ENCODE data around the gene SLU7.

SLU7 gene

DNA sequence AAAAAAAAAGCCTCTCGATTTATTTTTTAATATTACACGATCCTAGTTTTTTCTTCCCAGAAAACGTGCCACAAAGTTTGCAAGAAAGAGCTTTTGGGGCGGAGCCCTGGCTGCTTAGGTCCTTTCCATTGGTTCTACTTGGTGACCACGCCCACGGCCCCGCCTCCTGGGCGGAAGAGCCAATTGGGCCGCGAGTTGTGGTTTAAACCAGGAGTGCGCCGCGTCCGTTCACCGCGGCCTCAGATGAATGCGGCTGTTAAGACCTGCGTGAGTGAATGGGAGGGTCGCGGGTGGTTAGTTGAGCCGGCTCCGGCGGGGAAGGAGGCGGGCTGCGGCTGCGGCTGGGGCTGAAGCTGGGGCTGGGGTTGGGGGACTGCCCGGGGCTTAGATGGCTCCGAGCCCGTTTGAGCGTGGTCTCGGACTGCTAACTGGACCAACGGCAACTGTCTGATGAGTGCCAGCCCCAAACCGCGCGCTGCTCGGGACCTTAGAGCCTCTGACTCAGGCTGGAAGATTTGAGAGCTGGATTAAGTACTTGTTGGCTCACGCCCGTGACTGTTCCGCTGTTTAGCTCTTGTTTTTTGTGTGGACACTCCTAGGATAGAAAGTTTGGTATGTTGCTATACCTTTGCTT is 2.9 kb upstream of the SLU7 start, which contains the start of gene PTTG1:
TSS of gene PTTG1 (plus strand) at position 231 of the 634 bp plus-strand sequence. CDS start 458 bp downstream, outside the sequence.
- in situ Hi-C loops (cut with MboI; ENCODE audit: low sequenced_read_pairs): no loop called here

DNA sequence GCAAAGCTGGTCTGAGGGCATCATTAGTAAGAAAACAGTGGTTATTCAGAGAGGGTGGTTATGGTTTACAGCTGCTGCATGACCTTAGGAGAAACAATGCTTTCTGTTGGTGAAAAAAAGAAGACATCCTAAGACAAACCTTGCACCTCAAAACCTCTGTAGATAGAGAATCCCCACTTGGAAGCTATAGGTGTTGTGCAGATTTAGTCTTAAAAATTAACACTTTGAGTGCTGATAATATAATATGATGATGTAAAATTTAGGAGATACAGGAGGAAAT is 1.4 kb upstream of the SLU7 start:
- in situ Hi-C loops (cut with MboI; ENCODE audit: low sequenced_read_pairs): no loop called here

DNA sequence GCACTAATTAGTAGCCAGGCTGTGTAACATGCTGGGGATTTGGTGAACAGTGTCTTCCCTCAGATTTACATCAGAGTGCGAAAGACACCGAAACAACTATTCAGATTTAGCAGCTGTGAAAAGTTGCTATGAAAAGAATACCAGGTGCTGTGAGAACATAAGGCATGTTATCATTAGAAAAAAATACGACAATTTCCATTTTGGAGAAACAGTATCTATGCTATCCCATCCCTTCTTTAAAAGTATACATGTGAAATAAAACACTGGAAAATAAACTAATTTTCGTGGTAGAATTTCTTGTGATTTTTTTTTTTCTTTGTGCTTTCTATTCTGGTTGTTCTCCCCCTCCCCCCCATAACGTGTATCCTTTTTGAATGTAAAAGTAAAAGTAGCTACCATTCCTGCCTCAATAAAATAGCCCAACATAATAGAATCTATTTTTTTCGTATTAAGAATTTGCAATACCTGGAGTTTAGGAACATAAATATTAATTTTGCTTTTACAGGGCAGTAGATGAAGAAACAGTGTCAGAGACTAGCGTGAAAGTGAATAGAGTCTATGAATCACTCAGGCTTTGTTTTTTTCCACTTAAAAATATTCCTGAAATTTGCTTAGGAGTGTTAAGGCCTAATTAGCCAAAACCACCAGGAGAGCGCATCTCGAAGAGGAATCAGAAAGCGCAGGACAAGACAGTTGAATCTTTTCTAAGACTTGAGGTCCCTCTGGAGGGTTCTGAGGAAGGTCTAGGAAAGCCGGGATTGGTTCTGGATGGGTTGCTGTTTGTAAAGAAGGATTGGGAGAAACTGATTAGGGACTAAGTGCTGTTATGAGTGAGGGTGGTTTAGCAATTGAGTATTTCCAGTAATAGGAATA is 813 bp upstream of the SLU7 start:
- in situ Hi-C loops (cut with MboI; ENCODE audit: low sequenced_read_pairs): no loop called here

DNA sequence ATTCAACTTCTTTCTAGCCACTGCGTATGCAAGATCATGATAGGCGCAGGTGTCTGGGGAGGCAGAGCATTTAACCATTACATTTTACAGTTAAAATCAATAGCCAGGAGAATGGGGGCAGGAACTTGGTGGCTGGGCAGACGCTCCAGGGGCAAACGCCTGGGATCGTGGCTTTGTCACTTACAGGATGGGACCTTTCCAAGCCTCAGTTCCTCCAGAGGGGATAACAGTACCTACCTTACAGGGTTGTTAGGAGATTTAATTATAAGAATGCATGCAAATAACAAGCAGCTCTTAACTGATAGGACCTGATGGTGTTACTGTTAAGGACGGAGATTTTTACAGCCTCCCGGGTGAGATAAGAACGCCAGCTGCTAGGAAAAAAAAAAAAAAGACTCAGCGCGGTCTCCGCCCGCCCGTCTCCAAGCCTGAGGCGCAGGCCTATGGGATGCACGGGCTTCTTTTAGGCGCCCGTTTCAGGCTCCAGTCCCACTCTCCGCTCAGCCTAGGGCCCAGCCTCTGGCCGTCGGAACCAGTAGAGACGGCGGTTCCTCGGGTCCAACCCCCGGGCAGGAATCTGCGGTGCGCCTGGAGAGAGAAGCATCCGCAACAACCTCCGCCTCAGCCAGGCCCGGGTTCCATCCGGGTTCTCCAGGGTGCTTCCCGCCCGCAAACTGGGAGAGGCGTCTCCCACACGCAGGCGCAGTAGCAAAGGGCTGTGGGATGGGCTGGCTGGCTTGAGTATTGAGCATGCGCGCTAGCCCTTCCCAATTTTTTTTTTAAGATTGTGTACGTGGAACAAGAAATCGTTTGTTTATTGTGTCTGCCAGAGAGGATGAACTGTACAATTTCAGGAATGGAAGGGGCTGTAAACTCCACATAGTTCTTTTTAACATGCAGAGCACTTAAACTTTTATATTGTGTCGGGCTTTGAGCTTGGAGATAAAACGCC is 19.2 kb downstream of the SLU7 start, which contains the start of gene FAM200C:
TSS of gene FAM200C (minus strand) at position 653 of the 952 bp plus-strand sequence. CDS start 4,564 bp downstream, outside the sequence.
- in situ Hi-C loops (cut with MboI; ENCODE audit: low sequenced_read_pairs): no loop called here

- in situ Hi-C loops (cut with MboI; ENCODE audit: low sequenced_read_pairs): no loop called here
These were observed 20.1 kb downstream of the SLU7 start for GRCh38 chr5:160398806-160399205.

GRCh38 chr5:160397492-160397891 is 21.4 kb downstream of the SLU7 start:
- in situ Hi-C loops (cut with MboI; ENCODE audit: low sequenced_read_pairs): no loop called here

DNA sequence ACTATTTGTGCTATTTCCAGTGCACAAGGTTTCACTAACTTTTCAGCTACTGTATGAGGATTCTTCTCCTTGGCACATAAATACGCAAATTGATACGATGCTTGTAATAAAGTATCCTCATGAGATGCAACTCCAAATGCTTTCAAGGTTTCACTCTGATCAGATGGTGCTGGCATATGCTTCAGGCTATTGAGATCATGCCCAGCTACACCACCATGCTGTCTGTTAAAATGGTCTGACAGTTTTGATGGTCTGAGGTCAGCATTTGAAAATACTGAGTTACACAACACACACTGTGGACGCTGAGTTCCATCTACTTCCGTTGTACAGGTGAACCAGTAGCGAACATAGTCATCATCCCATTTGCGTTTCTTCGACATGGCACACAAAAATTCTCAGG is 23.8 kb downstream of the SLU7 start:
- in situ Hi-C loops (cut with MboI; ENCODE audit: low sequenced_read_pairs): no loop called here

DNA sequence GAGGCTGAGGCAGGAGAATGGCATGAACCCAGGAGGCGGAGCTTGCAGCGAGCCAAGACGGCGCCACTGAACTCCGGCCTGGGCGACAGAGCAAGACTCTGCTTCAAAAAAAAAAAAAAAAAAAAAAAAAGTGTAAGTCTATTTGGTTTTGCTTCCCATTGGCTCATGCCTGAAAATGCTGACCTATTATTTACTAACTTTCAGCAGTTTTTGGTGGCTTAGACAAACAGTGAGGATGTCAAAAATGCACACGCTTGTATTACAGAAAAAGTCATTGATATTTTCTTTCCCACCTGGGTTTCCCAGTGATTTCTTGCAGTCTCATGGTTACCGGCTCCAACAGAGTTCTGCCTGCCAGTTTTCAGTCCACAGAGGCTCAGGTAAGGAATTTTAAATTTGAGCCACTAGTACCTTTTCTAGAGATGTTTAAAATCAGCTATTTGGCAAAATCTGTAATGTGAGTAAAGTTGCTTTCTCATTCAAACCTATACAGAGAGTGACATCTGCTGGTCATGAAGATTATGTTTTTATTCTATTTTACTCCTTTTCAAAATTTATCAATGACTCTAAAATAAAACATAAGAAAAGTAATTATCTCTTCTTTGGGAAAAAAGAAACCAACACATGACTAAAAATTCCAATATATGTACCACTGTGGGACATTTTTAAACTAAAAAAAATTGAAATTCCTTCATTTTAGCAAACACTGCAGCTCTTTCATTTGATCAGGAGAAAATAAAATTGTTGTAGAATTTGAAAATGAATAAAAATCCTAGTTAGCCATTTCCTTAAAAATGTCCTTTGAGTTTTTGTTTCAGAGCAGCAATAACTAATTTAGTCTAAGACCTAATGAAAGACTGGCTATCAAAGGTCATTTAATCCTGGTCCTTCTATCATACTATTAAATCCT is 27.8 kb downstream of the SLU7 start:
- in situ Hi-C loops (cut with MboI; ENCODE audit: low sequenced_read_pairs): no loop called here

- in situ Hi-C loops (cut with MboI; ENCODE audit: low sequenced_read_pairs): no loop called here
These were observed 31.4 kb downstream of the SLU7 start for GRCh38 chr5:160387445-160387844.

- in situ Hi-C loops (cut with MboI; ENCODE audit: low sequenced_read_pairs): no loop called here
These were observed 33.4 kb downstream of the SLU7 start for GRCh38 chr5:160385496-160385895.

- in situ Hi-C loops (cut with MboI; ENCODE audit: low sequenced_read_pairs): no loop called here
These were observed 34.2 kb downstream of the SLU7 start for GRCh38 chr5:160384681-160385080.

GRCh38 chr5:160382346-160382745 is 36.5 kb downstream of the SLU7 start:
- in situ Hi-C loops (cut with MboI; ENCODE audit: low sequenced_read_pairs): no loop called here

GRCh38 chr5:160380041-160380440 is 38.8 kb downstream of the SLU7 start:
- in situ Hi-C loops (cut with MboI; ENCODE audit: low sequenced_read_pairs): no loop called here

DNA sequence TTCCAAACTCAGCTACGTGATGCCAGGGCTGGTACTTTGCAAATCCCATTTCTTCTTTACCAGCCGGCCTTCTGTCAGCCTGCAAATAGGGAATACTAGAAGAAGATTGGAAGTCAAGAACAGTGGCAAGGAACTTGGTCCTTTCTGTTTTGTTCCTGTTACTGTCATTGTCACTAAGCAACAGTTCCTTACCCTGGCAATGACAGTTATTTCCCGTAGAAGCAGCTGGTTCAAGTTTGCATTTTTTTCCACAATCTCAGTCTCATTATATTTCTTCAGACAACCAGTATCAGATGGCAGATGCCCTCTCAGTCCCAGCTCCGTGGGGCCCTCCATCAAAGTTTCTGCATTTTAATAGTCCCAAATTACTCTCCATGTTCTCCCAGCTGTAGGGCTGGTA is 39.4 kb downstream of the SLU7 start:
- in situ Hi-C loops (cut with MboI; ENCODE audit: low sequenced_read_pairs): no loop called here

DNA sequence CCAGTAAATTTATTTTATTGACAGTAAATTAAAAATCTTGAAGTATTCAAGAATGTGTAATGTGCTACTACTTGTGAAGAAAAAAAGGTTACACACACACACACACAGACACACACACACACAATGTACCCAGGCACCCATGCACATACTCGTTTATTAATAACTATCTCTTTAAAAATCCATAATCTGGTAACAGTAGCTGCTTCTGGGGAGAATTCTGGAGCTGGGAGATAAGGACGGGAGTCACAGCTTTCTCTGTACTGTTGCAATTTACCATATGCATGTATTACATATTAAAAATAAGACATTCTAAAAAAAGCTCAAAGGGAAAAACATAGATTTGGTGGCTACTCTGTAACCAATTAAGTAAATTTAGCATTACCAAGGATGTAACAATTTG is 40.6 kb downstream of the SLU7 start:
- in situ Hi-C loops (cut with MboI; ENCODE audit: low sequenced_read_pairs): no loop called here

GRCh38 chr5:160377651-160378050 is 41.2 kb downstream of the SLU7 start:
- in situ Hi-C loops (cut with MboI; ENCODE audit: low sequenced_read_pairs): no loop called here

DNA sequence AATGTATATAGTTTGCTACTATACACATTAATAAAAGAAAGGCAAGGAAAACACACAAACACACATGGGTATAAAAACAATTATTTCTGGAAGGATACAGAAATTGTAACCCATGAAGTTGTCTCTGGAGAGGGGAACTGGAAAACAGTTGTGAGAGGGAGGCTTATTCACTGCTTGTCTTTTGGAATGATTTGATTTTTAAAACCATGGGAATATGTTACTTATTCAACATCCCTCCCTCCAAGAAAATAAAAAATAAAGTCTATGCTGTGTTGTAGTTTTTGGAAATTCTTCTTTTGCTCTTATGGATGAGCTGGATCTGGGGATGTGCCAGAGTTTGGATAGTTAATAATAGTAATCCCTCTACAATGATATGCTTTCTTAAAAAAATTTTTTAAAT is 42.5 kb downstream of the SLU7 start:
- in situ Hi-C loops (cut with MboI; ENCODE audit: low sequenced_read_pairs): no loop called here

DNA sequence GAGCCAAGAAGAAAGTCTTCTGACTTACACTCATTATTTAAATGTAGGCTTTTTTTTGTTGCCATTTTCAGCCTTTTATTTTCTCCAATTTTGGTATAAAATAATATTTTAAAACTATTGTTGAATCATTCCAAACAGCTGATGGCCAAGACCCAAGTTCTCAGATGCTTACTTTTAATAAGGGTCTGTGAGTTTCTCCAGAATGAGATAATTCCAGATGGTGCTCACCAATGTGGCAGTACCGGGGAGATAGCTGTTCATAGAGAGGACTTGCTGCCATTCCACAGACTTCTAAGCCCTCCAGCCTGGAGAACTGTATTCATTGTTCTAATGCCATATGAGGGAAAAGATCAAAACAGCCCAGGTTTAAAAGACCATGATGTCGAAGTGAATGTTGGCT is 43.2 kb downstream of the SLU7 start:
- in situ Hi-C loops (cut with MboI; ENCODE audit: low sequenced_read_pairs): no loop called here

- in situ Hi-C loops (cut with MboI; ENCODE audit: low sequenced_read_pairs): no loop called here
These were observed 43.7 kb downstream of the SLU7 start for GRCh38 chr5:160375166-160375565.

DNA sequence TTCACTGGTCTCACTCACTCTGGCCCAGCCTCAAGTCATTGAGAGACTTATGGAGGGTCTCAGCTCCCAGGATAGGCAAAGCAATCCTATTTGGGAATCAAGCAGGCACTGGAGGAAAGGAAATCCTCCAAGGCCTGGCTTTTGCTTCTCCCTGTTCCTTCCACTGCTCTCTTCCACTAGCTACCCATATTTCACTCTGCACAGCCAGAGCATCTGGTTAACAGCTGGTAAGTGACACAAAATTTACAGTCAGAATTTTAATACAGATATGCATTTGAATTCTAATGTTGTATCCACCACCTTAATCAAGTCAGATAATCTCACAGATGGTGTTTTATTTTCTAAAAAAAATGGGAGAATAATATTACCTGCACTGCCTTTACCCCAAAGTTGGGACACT is 47.6 kb downstream of the SLU7 start:
- in situ Hi-C loops (cut with MboI; ENCODE audit: low sequenced_read_pairs): no loop called here
